K562 (cell line): ENCODE measurements around the gene TAL1. TPM values are rescaled to one million over a fixed set of nuclear protein-coding genes. Genes with fewer than 3 reads are reported as not detected.
A peak's percentile ranks its signal among the peaks of the same experiment; 100 is the strongest.

Experiments used
- ATAC-seq: fragments of 200-7000 bp; cut with Tn5 transposase; 3 replicates; pipeline ENCODE4 v1.9.1; 2020; ENCODE audit warnings: moderate library complexity
- BruUV-seq: library from RNA; stranded (reverse); fragments of 400-500 nt; replicated peaks from 2 replicates; lab custom pipeline; 2021; lab: Mats Ljungman, UMichigan
- CTCF ChIA-PET: fragments of 300-600 bp; formaldehyde crosslinking; extraction: SDS; loops from one replicate; lab custom pipeline; 2021; ENCODE audit warnings: low intra/inter-chr PET ratio; lab: Yijun Ruan, JAX
- POLR2A ChIA-PET: fragments of 300-600, 350-650 bp; sonication (Branson Sonifier 250); formaldehyde crosslinking; extraction: SDS; loops from one replicate; lab custom pipeline; 2021; ENCODE audit warnings: antibody characterized with exemption, inconsistent platforms; lab: Yijun Ruan, JAX
- DNase-seq, 4 experiments: peaks; one replicate each; pipeline versions ENCODE4 v3.0.0 to v3.0.0-alpha.2; 2011 to 2018; ENCODE audit warnings: low spot score in 3 of 4, mixed read lengths in 3 of 4; ENCODE audit errors: extremely low read depth in 1 of 4
- FAIRE-seq: peaks from 2 replicates; lab custom pipeline; 2011; peaks lifted over from hg19 to GRCh38; lab: Jason Lieb, UNC
- H2AFZ ChIP-seq: 2 replicates; pipeline ENCODE4 v1.6.0; 2011; ENCODE audit warnings: low read depth, low read length, control low read depth, inconsistent platforms
- H3K27ac ChIP-seq: fragments of 200-600 bp; 3 replicates; pipeline ENCODE4 v1.8.0; 2011; ENCODE audit warnings: low read depth, mild to moderate bottlenecking, control low read depth, inconsistent platforms, low read length, moderate library complexity, mixed read lengths; ENCODE audit errors: extremely low read depth
- H3K27me3 ChIP-seq, 2 experiments: fragments of 300-600 bp in 1 of 2; 2 replicates in 1 of 2; 3 replicates in 1 of 2; pipeline versions ENCODE4 v1.6.0 to v1.8.0; 2011; ENCODE audit warnings: inconsistent platforms in 2 of 2, low read length in 2 of 2, mild to moderate bottlenecking in 1 of 2, mixed read lengths in 1 of 2, moderate library complexity in 1 of 2; ENCODE audit not compliant: control insufficient read depth in 2 of 2, insufficient read depth in 2 of 2
- H3K36me3 ChIP-seq: fragments of 300-600 bp; 3 replicates; pipeline ENCODE4 v1.8.0; 2011; ENCODE audit warnings: mild to moderate bottlenecking, low read length, inconsistent platforms; ENCODE audit not compliant: control insufficient read depth, insufficient read depth
- H3K4me1 ChIP-seq, 2 experiments: fragments of 200-600 bp in 1 of 2; replicated peaks in 1 of 2; 2 replicates in 1 of 2; 3 replicates in 1 of 2; pipeline versions ENCODE4 v1.5.1 to v1.8.0; 2011; ENCODE audit warnings: inconsistent platforms in 2 of 2, low read length in 2 of 2, mild to moderate bottlenecking in 1 of 2, mixed read lengths in 1 of 2, moderate library complexity in 1 of 2; ENCODE audit not compliant: control insufficient read depth in 2 of 2, insufficient read depth in 2 of 2
- H3K4me2 ChIP-seq: 2 replicates; pipeline ENCODE4 v1.6.1; 2011; ENCODE audit warnings: low read length, control low read depth, inconsistent platforms, mixed read lengths; ENCODE audit not compliant: insufficient read depth
- H3K4me3 ChIP-seq: fragments of 200-600 bp; sonication (generic), shearing (Covaris generic); 2 replicates; pipeline ENCODE4 v1.5.1; 2016; ENCODE audit warnings: control low read depth, inconsistent platforms
- H3K79me2 ChIP-seq: fragments of 200-600 bp; 3 replicates; pipeline ENCODE4 v1.8.0; 2011; ENCODE audit warnings: low read length, inconsistent platforms; ENCODE audit not compliant: control insufficient read depth, insufficient read depth
- H3K9ac ChIP-seq, 2 experiments: 2 replicates each; pipeline versions ENCODE4 v1.6.0 to v1.6.1; 2011; ENCODE audit warnings: low read depth in 2 of 2, low read length in 2 of 2, control low read depth in 1 of 2, inconsistent platforms in 1 of 2, mild to moderate bottlenecking in 1 of 2, mixed read lengths in 1 of 2; ENCODE audit not compliant: insufficient read depth in 1 of 2
- H3K9me1 ChIP-seq: one replicate; pipeline ENCODE4 v1.6.0; 2011; ENCODE audit warnings: inconsistent platforms, mild to moderate bottlenecking, low read length, moderate library complexity; ENCODE audit not compliant: control insufficient read depth, insufficient read depth
- H3K9me3 ChIP-seq: replicated peaks from 2 replicates; pipeline ENCODE4 v1.5.1; 2011; ENCODE audit warnings: low read depth, low read length, inconsistent platforms; ENCODE audit not compliant: control insufficient read depth, insufficient read depth
- H4K20me1 ChIP-seq: replicated peaks from 2 replicates; pipeline ENCODE4 v1.6.1; 2011; ENCODE audit warnings: low read length, inconsistent platforms, mixed read lengths; ENCODE audit not compliant: control insufficient read depth, insufficient read depth
- ARID3B ChIP-seq: fragments of 250-450 bp; sonication (Bioruptor Pico); IDR thresholded peaks from 2 replicates; pipeline ENCODE4 v1.4.0; 2020; ENCODE audit warnings: borderline replicate concordance
- CREBBP ChIP-seq: IDR thresholded peaks from one replicate; pipeline ENCODE4 v1.6.1; 2012; ENCODE audit warnings: low read depth, mild to moderate bottlenecking, control low read depth, inconsistent platforms, low read length
- GABPA ChIP-seq: fragments of 200-800 bp; sonication (Bioruptor generic); conservative IDR thresholded peaks from 2 replicates; pipeline ENCODE4 v1.6.1; 2016; ENCODE audit warnings: low read depth, missing genetic modification characterization, missing compliant biosample characterization
- GABPB1 ChIP-seq: sonication (generic); formaldehyde crosslinking; IDR thresholded peaks from 2 replicates; pipeline ENCODE4 v1.8.0; 2022; ENCODE audit warnings: mild to moderate bottlenecking, missing genetic modification reagents
- KLF10 ChIP-seq: fragments of 250-450 bp; sonication (Bioruptor Pico); IDR thresholded peaks from 2 replicates; pipeline ENCODE4 v1.6.1; 2021; ENCODE audit warnings: matching md5 sums
- L3MBTL2 ChIP-seq: fragments of 450-650 bp; IDR thresholded peaks from 2 replicates; pipeline ENCODE4 v1.6.1; 2016; ENCODE audit warnings: mild to moderate bottlenecking, moderate library complexity
- MTA3 ChIP-seq: fragments of 450-650 bp; formaldehyde crosslinking; IDR thresholded peaks from 2 replicates; pipeline ENCODE4 v1.6.1; 2017; ENCODE audit warnings: mild to moderate bottlenecking, borderline replicate concordance
- NCOA6 ChIP-seq: fragments of 450-650 bp; IDR thresholded peaks from 2 replicates; pipeline ENCODE4 v1.6.1; 2017; ENCODE audit warnings: mild to moderate bottlenecking
- NFRKB ChIP-seq: fragments of 450-650 bp; IDR thresholded peaks from 2 replicates; pipeline ENCODE4 v1.6.1; 2016; ENCODE audit warnings: low read depth
- NFXL1 ChIP-seq: fragments of 450-650 bp; formaldehyde crosslinking; IDR thresholded peaks from 2 replicates; pipeline ENCODE4 v1.4.0; 2021; ENCODE audit warnings: mild to moderate bottlenecking
- SAFB2 ChIP-seq: fragments of 200-400 bp; formaldehyde crosslinking; IDR thresholded peaks from 2 replicates; pipeline ENCODE4 v1.6.1; 2018; ENCODE audit warnings: borderline replicate concordance, low read length, low read depth, moderate library complexity; ENCODE audit not compliant: severe bottlenecking
- SMAD2 ChIP-seq: fragments of 150-350 bp; IDR thresholded peaks from 2 replicates; pipeline ENCODE4 v1.6.1; 2014; ENCODE audit warnings: low read depth, mild to moderate bottlenecking, low read length
- TAF15 ChIP-seq: fragments of 200-400 bp; formaldehyde crosslinking; IDR thresholded peaks from 2 replicates; pipeline ENCODE4 v1.6.1; 2017; ENCODE audit warnings: mild to moderate bottlenecking, low read depth, low read length, moderate library complexity
- ZNF589 ChIP-seq: fragments of 200-800 bp; sonication (Bioruptor generic); IDR thresholded peaks from 2 replicates; pipeline ENCODE4 v1.6.1; 2016; ENCODE audit warnings: low read depth, missing genetic modification characterization, missing compliant biosample characterization
- ZNF79 ChIP-seq: fragments of 250-450 bp; sonication (Bioruptor Pico); IDR thresholded peaks from 2 replicates; pipeline ENCODE4 v1.4.0; 2020; ENCODE audit warnings: low read depth, mild to moderate bottlenecking, moderate library complexity
- WGBS: fragments of 100-300 bp; shearing (Covaris generic); methylation state at CpG from one replicate; pipeline ENCODE4 v1.1.6; 2016; ENCODE audit warnings: low coverage, mixed read lengths; ENCODE audit not compliant: insufficient coverage; ENCODE audit errors: missing lambda C conversion rate; 5-methylcytosine and 5-hydroxymethylcytosine counted together
- in situ Hi-C: fragments of 300-500 bp; cut with MboI; formaldehyde crosslinking; loops from 4 replicates; pipeline ENCODE4 v1.15.0; 2018; ENCODE audit warnings: inconsistent platforms, mixed read lengths
- intact Hi-C: fragments of 100-400 bp; cut with micrococcal nuclease; formaldehyde crosslinking; loops from 2 replicates; pipeline ENCODE4 v1.14.2; 2022
- polyA plus RNA-seq, 8 experiments: library from polyadenylated mRNA; depleted of rRNA in 4 of 8; stranded (reverse) in 5 of 8; unstranded in 3 of 8; fragments of >200 nt; fragmentation: Nextera tagmentation in 2 of 8; fragmentation: Illumina TruSeq in 1 of 8; extraction: Ambion mirVana in 2 of 8; extraction: Trizol in 1 of 8; gene quantifications; 2 replicates each; pipeline versions ENCODE4 v1.2.1 to v1.2.3, GENCODE V29; 2011 to 2014; ENCODE audit warnings: inconsistent platforms in 1 of 8, missing spikeins in 1 of 8
- total RNA-seq, 7 experiments: library from RNA; depleted of rRNA in 6 of 7; stranded (reverse); fragments of >200 nt in 6 of 7; fragmentation: Illumina TruSeq in 2 of 7; extraction: Trizol in 2 of 7; gene quantifications; 2 replicates each; pipeline versions ENCODE4 v1.2.1 to v1.2.3, GENCODE V29; 2011 to 2021; ENCODE audit warnings: low replicate concordance in 1 of 7
- TF ChIP-seq, protein P1 (sequence below): fragments of 250-450 bp; sonication (Bioruptor Pico); IDR thresholded peaks from 2 replicates; pipeline ENCODE4 v1.8.0; 2021; ENCODE audit warnings: moderate library complexity, mild to moderate bottlenecking, inconsistent platforms
- TF ChIP-seq, protein P2 (sequence below): fragments of 450-650 bp; formaldehyde crosslinking; conservative IDR thresholded peaks from 2 replicates; pipeline ENCODE4 v1.4.0; 2022; ENCODE audit warnings: mild to moderate bottlenecking, missing genetic modification characterization

Gene TAL1
- total and polyA plus RNA-seq, 9 of the 15 experiments (the other 6 are each of a cell fraction or from before 2014, with no cell fraction given): 18.5 to 106 (median 59.7) TPM

- intact Hi-C loops (loop anchor here (1.0 to 2.0 kb wide), 2 partner anchors 46 to 60 kb away; no protein-coding TSS in a partner anchor), in situ Hi-C loops (no loop called here)
- ATAC-seq: peak; percentile 22
- Histone ChIP-seq H3K9me3 (no peaks in the 10 kb centered on the region), H3K27me3 (no peaks in the 10 kb centered on the region), H2AFZ (peak overlapping the region; percentile 64), H3K9me1 (peaks cover 3% of the 10 kb centered on the region), H4K20me1 (no peaks in the 10 kb centered on the region), H3K36me3 (no peaks in the 10 kb centered on the region), H3K4me1 (peaks cover 52% of the 10 kb centered on the region in 2 experiments), H3K9ac (peak overlapping the region in 1 of 2 experiments; percentile 83; a peak in 1 of 4 replicates), H3K4me3 (no peak overlapping the region), H3K79me2 (no peaks in the 10 kb centered on the region), H3K27ac (no peak overlapping the region; the same call in 2 of the 3 replicates), H3K4me2 (peak overlapping the region; percentile 47)
- CTCF ChIA-PET: no interaction called here
- WGBS: 3% methylated on average over 5 of the region's 5 CpGs
- POLR2A ChIA-PET: interaction anchor here (0.5 to 2.3 kb wide), 10 partner anchors 10 to 1145 kb away, joined by 3 to 9 read pairs (median 3); no protein-coding TSS in a partner anchor
- peak in 3 of 4 experiments; percentile 45 to 59 (median 53) for DNase-seq
- FAIRE-seq: peak; percentile 46
- BruUV-seq: no TSS peak
- TF ChIP-seq SMAD2 (no peak), ARID3B (CRISPR knock-in tag) (no peak), MTA3 (no peak), CREBBP (no peak), NFXL1 (CRISPR knock-in tag) (no peak), ZNF589 (CRISPR knock-in tag) (no peak), GABPA (no peak; the same call in 1 of the 2 replicates), TAF15 (no peak), NCOA6 (no peak), NFRKB (no peak), L3MBTL2 (no peak), KLF10 (no peak), SAFB2 (no peak), GABPB1 (CRISPR knock-in tag) (no peak), ZNF79 (CRISPR knock-in tag) (no peak)
- TF ChIP-seq, protein P1, sequence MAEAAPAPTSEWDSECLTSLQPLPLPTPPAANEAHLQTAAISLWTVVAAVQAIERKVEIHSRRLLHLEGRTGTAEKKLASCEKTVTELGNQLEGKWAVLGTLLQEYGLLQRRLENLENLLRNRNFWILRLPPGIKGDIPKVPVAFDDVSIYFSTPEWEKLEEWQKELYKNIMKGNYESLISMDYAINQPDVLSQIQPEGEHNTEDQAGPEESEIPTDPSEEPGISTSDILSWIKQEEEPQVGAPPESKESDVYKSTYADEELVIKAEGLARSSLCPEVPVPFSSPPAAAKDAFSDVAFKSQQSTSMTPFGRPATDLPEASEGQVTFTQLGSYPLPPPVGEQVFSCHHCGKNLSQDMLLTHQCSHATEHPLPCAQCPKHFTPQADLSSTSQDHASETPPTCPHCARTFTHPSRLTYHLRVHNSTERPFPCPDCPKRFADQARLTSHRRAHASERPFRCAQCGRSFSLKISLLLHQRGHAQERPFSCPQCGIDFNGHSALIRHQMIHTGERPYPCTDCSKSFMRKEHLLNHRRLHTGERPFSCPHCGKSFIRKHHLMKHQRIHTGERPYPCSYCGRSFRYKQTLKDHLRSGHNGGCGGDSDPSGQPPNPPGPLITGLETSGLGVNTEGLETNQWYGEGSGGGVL (CRISPR knock-in tag): no peak
- TF ChIP-seq, protein P2, sequence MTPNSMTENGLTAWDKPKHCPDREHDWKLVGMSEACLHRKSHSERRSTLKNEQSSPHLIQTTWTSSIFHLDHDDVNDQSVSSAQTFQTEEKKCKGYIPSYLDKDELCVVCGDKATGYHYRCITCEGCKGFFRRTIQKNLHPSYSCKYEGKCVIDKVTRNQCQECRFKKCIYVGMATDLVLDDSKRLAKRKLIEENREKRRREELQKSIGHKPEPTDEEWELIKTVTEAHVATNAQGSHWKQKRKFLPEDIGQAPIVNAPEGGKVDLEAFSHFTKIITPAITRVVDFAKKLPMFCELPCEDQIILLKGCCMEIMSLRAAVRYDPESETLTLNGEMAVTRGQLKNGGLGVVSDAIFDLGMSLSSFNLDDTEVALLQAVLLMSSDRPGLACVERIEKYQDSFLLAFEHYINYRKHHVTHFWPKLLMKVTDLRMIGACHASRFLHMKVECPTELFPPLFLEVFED: no peak
These were observed 7.0 kb upstream of the TAL1 start for GRCh38 chr1:47238935-47239592.
